ENCODE data around the gene SLC39A11.
"Not testable (repeated sequence)": the region's sequence is repeated elsewhere in the genome, so short reads cannot be mapped to it uniquely, and the experiment has no call there.

The SLC39A11 gene

DNA sequence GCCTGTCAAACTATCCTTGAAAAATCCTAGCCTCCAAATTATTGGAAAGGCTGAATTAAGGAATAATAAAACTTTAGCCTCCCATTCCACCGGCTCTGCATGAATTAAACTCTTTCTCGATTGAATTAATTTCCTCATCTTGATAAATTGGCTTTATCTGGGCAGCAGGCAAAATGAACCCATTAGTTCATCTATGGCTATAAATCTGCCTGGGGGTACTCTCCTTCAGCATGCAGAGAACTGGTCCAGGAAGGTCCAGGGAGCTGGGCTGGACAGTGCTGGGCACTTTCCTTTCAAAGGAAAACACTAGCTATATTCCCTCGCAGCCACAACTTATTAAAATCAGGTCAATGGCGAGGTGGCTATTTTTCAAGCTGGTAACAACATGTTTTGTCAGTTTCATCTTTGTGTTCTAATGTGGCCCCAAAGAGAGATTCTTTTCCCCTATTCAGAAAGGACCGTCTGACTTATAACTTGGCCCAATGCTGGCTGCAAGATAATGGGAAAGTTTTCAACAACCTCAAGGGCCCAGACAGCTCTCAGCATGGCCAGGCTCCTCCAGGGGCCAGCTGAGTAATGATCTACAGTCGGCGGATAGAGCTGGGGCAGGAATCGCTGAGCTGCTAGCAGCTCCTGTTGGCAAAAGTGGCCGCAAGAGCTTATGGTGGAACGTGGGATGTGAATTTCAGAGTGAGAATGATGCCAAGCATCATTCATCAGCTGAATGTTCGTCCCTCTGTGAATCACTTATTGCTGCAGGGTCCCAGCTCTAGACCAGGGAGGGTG, 326.9 kb downstream of the SLC39A11 start:
- no peak for DNase-seq
- intact Hi-C loops (cut with DNase I), result no loop called here

DNA sequence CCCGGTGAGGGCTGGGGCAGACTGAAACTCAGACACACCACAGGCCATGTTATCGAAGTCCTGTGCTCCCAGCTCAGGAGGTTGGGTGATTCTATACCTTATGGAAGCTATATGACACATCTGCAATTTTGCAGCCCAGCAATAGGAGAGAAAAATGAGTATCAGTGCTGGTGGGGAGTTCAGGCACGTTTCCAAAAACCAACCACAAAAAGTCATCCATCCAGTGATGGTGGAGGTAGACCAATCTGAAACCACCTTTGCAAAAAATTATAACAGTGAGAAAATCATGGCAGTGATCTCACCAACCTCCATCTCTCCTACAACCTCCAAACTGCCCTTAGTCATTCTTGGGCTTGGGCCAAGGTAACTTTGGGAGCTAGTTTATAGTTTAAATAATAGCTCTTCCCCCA, 327.9 kb downstream of the SLC39A11 start:
- intact Hi-C loops (cut with DNase I), result no loop called here
- DNase-seq, result no peak

GRCh38 chr17:72763981-72764380, 328.5 kb downstream of the SLC39A11 start:
- intact Hi-C loops (cut with DNase I), result no loop called here
- DNase-seq, result no peak

DNA sequence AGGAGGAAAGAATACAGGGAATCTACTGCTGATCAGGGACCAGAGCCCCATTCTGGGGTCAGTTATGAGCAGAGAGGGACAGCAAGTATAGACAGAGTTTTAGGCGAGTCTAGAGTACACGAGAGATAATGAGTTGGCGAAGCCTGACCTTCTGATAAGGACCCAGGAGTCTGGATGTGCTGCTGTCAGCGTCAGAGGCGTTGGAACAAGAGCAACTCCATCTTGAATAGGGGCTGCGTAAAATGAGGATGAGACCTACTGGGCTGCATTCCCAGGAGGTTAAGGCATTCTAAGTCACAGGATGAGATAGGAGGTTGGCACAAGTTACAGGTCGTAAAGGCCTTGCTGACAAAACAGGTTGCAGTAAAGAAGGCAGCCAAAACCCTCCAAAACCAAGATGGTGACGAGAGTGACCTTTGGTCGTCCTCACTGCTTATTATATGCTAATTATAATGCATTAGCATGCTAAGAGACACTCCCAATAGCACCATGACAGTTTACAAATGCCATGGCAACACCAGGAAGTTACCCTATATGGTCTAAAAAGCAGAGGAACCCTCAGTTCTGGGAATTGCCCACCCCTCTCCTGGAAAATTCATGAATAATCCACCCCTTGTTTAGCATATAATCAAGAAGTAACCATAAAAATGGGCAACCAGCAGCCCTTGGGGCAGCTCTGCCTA, 330.5 kb downstream of the SLC39A11 start:
- DNase-seq; intact Hi-C loops (cut with DNase I): not testable (repeated sequence)

DNA sequence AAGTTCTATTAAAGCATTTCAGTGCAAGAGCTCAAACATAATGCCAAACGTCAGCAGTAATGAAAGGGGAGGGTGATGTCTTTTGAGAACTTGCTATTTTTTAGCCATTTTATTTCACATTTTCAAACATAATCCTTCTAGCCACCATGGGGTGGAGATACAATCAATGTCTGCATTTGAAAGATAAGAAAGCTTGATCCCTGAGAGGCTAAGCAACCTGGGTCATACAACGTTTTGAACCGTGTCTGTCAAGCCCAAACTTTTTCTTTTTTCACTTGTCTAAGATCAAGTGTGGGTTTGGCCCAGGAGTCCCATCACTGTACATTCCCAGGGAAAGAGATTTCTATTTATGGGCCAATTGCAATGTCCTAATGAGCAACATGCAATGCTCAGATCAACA, 331.1 kb downstream of the SLC39A11 start:
- no peak for DNase-seq
- intact Hi-C loops (cut with DNase I), result no loop called here

DNA sequence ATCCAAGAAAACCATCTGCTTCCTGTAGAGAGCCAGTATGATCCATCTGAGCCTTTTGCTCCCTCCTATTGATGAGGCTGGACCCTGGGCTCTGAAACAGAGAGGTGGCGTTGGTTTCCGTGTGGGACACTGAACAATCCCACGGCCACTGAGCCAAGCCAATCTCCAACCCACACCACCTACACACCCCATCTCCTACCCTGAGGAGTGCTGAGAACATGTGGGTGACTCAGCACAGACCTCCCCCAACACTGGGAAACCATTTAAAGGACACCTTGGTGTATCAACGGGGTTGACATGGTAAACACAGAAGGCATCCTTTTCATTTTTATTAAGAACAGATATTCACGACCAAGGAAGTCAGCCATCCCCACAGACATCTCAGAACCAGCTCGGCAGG, 332.1 kb downstream of the SLC39A11 start:
- intact Hi-C loops (cut with DNase I), result no loop called here
- no peak for DNase-seq

- DNase-seq, result no peak
- intact Hi-C loops (cut with DNase I), result no loop called here
Observed at GRCh38 chr17:72759301-72759700, 333.2 kb downstream of the SLC39A11 start.

GRCh38 chr17:72756256-72756655, 336.2 kb downstream of the SLC39A11 start:
- DNase-seq, result no peak
- intact Hi-C loops (cut with DNase I), result no loop called here

GRCh38 chr17:72754513-72754912, 338.0 kb downstream of the SLC39A11 start:
- intact Hi-C loops (cut with DNase I), result no loop called here
- no peak for DNase-seq

DNA sequence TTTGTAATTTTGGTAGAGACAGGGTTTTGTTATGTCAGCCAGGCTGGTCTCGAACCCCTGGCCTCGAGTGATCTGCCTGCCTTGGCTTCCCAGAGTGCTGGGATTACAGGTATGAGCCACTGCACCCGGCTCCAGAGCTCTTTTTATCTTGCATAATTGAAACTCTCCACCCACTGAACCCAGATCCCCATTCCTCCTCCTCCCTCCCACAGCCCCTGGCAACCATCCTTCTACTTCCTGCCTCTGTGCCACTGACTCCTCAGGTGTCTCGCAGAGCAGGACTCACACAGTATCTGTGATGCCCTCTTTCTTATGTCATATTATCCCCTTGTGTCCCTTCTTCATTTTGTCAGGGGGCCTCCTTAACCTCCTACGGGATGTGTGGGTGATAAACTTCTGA, 340.7 kb downstream of the SLC39A11 start:
- intact Hi-C loops (cut with DNase I), result no loop called here
- peak; percentile 22 to 89 (median 58) for DNase-seq

DNA sequence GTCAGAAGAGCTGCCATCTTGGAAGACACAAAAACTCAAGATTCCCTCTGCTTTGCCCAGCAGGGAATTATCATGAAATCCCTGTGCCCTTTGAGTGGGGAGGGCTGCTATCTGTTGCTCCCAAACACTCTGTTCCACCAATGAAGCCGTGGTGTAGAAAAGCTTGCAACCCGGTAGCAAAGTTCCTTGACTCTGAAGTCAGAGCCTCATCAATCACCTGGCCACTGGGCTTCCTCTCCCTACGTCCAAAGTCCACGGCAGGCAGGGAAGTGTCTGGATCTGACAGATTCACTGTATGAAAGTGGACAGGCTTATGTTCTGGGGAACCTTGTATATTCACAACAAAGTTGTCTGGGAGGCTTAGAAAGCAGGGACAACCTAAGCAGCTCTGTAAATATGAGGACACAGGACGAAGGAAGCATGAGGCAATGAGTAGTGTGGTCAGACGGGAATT, 343.3 kb downstream of the SLC39A11 start:
- intact Hi-C loops (cut with DNase I), result no loop called here
- DNase-seq, result no peak

DNA sequence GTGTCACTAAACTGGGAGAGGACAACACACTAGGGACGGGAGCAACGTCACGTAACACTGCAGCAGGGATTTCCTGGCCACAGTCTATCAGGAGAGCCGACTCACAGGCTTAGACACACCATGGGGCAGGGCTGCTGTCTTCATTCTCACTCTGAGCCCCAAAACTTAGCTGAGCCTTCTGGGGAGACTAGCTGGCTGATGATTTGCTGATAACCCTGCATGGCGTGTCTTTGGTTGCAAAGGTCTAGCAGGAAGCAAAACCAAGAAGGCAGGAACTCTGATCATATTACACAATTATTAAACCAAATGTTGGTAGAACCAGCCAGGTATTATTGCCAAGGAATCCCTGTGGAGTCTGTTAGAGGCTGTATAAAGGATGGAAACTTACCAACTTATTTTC, 345.0 kb downstream of the SLC39A11 start:
- DNase-seq, result no peak
- intact Hi-C loops (cut with DNase I), result no loop called here

GRCh38 chr17:72745241-72745640, 347.2 kb downstream of the SLC39A11 start:
- intact Hi-C loops (cut with DNase I), result no loop called here
- no peak for DNase-seq

GRCh38 chr17:72743037-72743467, 349.4 kb downstream of the SLC39A11 start:
- intact Hi-C loops (cut with DNase I), result no loop called here
- no peak for DNase-seq

DNA sequence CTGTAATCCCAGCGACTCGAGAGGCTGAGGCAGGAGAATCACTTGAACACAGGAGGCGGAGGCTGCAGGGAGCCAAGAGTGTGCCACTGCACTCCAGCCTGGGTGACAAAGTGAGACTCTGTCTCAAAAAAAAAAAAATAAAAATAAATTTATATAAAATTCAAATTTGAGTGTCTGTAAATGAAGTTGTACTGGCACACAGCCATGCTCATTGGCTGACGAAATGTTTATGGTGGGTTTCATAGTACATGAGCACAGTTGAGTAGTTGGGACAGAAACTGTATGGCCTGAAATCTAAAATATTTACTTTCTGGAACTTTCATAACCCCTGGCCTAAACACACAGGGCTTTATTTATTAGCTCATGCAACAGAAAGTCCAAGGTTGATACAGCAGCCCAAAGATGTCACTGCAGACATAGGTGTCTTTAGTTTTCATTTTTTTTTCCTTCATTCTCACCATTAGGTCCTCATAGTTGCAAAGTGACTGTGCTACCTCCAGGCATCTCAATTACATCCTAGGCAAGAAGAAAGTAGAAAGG, 355.3 kb downstream of the SLC39A11 start:
- intact Hi-C loops (cut with DNase I), result loop anchor here (10.0 kb wide), 1 partner anchor 238 kb away; no protein-coding TSS in a partner anchor
- no peak for DNase-seq

DNA sequence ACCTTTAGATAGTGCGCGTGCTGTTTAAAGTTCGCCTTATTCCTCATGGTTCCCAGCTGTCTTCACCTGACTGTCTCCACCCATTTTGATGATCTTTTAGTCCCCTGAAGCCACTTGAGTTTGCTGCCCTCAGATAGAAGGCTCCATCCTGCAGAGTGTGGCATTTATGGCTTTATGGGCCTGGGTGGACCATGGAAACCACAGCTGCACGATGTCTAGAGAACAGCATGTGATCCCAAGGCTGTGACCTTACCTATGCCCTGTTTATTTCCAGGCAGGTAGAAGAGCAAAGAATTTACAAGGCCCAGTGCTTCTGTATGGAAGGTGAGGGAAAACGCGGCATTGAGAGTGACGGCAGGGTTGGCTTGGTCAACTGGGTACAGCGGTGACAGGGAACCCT, 356.9 kb downstream of the SLC39A11 start:
- no peak for DNase-seq
- intact Hi-C loops (cut with DNase I), result loop anchor here (10.0 kb wide), 1 partner anchor 239 kb away; no protein-coding TSS in a partner anchor

DNA sequence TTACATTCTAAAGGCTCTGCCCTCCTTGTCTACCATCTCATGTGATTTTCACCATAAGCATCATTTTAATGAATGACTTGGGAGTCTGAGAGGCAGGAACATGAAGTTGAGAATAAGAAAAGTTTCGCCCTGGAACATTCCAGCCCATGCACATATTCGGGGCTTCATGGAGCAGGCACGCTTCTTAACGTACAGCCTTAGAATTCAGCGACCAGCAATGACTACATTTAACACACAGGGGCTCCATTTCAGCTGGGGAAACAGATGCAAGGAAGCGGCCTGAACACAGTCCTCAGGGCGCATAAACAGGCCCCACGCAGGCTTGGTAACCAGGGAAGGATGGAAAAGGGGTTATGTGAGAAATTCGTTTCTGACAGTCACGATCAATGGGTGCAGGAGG, 357.4 kb downstream of the SLC39A11 start:
- intact Hi-C loops (cut with DNase I), result loop anchor here (10.0 kb wide), 1 partner anchor 240 kb away; no protein-coding TSS in a partner anchor
- no peak for DNase-seq

DNA sequence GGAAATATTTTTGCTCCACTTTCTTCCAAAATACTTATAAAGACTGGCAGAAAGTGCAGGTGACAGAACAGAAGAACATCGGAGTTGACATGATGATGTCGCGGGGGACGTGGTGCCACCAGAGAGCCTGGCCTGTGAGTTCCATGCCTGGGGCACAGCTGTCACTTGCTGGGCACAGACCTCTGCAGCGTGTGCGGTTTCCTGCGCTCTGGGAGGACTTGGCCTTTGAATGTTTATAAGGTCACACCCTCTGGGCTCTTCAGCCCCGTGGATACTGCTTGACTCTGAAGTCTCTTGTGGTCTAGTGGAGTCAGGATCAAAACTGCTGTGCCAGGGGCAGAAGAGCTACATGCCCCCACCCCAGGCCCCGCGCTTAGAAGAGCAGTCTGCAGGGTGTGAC, 357.9 kb downstream of the SLC39A11 start:
- intact Hi-C loops (cut with DNase I), result loop anchor here (10.0 kb wide), 1 partner anchor 240 kb away; no protein-coding TSS in a partner anchor
- no peak for DNase-seq

DNA sequence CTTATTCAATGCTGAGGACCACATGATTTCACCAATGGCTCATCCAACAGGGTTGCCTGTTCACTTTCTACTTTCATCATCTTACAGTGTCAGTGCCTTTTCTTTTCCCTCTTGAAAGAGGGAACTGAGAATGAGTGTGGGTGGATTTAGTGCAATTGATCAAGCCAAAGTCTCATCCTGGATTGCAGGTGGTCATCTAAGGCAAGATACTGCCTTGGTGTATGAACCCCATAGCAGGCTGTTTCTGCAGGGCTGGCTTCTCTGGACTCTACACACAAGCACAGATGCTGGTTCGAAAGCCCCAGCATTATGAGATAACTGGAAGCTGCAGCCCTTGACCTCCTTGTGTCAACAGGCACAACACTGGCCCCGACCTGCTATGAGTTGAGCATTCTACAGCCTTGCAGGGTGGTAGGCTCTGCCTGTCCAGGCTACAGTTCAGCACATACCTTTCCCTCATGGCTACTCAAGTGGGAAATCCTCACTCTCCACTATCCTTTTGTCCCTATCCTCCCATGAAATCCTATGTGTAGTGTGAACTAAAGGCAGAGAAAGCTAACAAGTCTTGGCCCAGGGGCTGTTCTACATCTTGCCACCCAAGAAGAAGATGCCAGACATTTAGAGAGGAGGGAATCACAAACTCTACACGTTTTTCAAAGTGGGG, 358.7 kb downstream of the SLC39A11 start:
- intact Hi-C loops (cut with DNase I), result loop anchor here (10.0 kb wide), 1 partner anchor 241 kb away; no protein-coding TSS in a partner anchor

More for the DNA sequence above, 358.7 kb downstream of the SLC39A11 start:
- DNase-seq, result no peak

All from head of caudate nucleus (tissue), 42 donors.